ENCODE results near the gene RGSL1. TPM values are rescaled to one million over a fixed set of nuclear protein-coding genes. Genes with fewer than 3 reads are reported as not detected.

Gene RGSL1
- total and polyA plus RNA-seq, 2 of the 8 experiments (the other 6 are each of a cell fraction or from before 2014, with no cell fraction given): not detected

GRCh38 chr1:182444497-182444896 lies 5.4 kb upstream of the RGSL1 start:
- Histone ChIP-seq H2BK5ac (ENCODE audit: low read depth, low read length) (no peak overlapping the region), H3K18ac (ENCODE audit: extremely low read depth, low read length) (no peak overlapping the region), H3K4me2 (ENCODE audit: insufficient read depth in 1 of 2, low read depth in 2 of 2, low read length in 2 of 2) (peak overlapping the region in 1 of 2 experiments; percentile 16; a peak in 1 of 4 replicates), H2AFZ (ENCODE audit: low read length) (peak overlapping the region; percentile 18; the same call in 1 of the 2 replicates), H3K23ac (ENCODE audit: insufficient read length) (no peak overlapping the region), H2BK12ac (ENCODE audit: low read depth, low read length) (no peak overlapping the region), H3K4ac (replicated peaks; ENCODE audit: insufficient read length, low read depth, low read length) (peak overlapping the region; percentile 8), H3K9ac (replicated peaks in 1 of 4; ENCODE audit: extremely low read depth in 1 of 4, low read depth in 3 of 4, low read length in 3 of 4) (no peak overlapping the region), H4K5ac (ENCODE audit: insufficient read length, low read depth, low read length) (no peak overlapping the region), H2BK20ac (ENCODE audit: low read length) (no peak overlapping the region), H4K8ac (ENCODE audit: extremely low read depth, insufficient read depth, low read length) (no peak overlapping the region), H2AK5ac (ENCODE audit: low read depth, low read length) (no peak overlapping the region), H3K56ac (replicated peaks; ENCODE audit: insufficient read length, low read depth, low read length) (no peak overlapping the region), H3K27ac (ENCODE audit: low read depth, low read length) (no peak overlapping the region), H3K36me3 (ENCODE audit: control insufficient read depth in 2 of 4, insufficient read depth in 4 of 4, low read length in 3 of 4) (no peaks in the 10 kb centered on the region), H3K4me1 (replicated peaks in 1 of 4; ENCODE audit: control insufficient read depth in 3 of 4, insufficient read depth in 4 of 4, low read length in 3 of 4) (peaks cover 0 to 8% (median 3%) of the 10 kb centered on the region in 4 experiments; a peak in 4 of 7 replicates), H2BK120ac (replicated peaks; ENCODE audit: low read depth, low read length) (no peak overlapping the region), H4K20me1 (replicated peaks in 1 of 2; ENCODE audit: control insufficient read depth in 1 of 2, insufficient read depth in 2 of 2, low read length in 2 of 2) (no peaks in the 10 kb centered on the region), H3K4me3 (ENCODE audit: extremely low read depth in 1 of 4, insufficient read depth in 2 of 4, low read depth in 3 of 4, low read length in 4 of 4) (no peak overlapping the region; a peak in 1 of 8 replicates), H3K9me3 (ENCODE audit: insufficient read depth in 2 of 2, low read depth in 1 of 2, low read length in 1 of 2) (peaks cover 0 to 11% of the 10 kb centered on the region in 2 experiments; a peak in 2 of 4 replicates), H3K27me3 (replicated peaks in 1 of 4; ENCODE audit: control insufficient read depth in 3 of 4, extremely low read depth in 1 of 4, insufficient read depth in 3 of 4, low read length in 3 of 4) (no peaks in the 10 kb centered on the region), H3K14ac (ENCODE audit: insufficient read length) (no peak overlapping the region), H4K91ac (replicated peaks; ENCODE audit: insufficient read length, low read length) (no peak overlapping the region), H2BK15ac (ENCODE audit: low read length) (no peak overlapping the region), H3K79me2 (ENCODE audit: control insufficient read depth in 1 of 2, insufficient read depth in 2 of 2, low read length in 2 of 2) (no peaks in the 10 kb centered on the region), H3K23me2 (ENCODE audit: low read depth, low read length) (no peaks in the 10 kb centered on the region), H3K79me1 (ENCODE audit: low read depth, low read length) (no peaks in the 10 kb centered on the region)
- CTCF ChIA-PET (ENCODE audit: partially characterized antibody): interaction anchor here (0.6 to 2.9 kb wide), 15 partner anchors 9 to 365 kb away, joined by 3 to 12 read pairs (median 3); partner anchors contain the start of gene TEDDM1
- FAIRE-seq (no peak), DNase-seq (ENCODE audit: low read depth in 1 of 2, low spot score in 2 of 2) (peak in 1 of 2 experiments; percentile 49)
- TF ChIP-seq SP1 (IDR thresholded peaks at IDR 0.05; ENCODE audit: low read depth, low read length): no peak
- peak in 2 of 3 experiments; percentile 31 to 35; a peak in 3 of 4 replicates for TF ChIP-seq CTCF (IDR thresholded peaks at IDR 0.05; ENCODE audit: control extremely low read depth in 1 of 3, insufficient read depth in 1 of 3, low read depth in 1 of 3, low read length in 3 of 3)
- peak; percentile 42 for TF ChIP-seq ASH2L (IDR thresholded peaks at IDR 0.05; ENCODE audit: low read length)
- 83% methylated on average over 4 of the region's 4 CpGs; no CpG with 5 or more reads in 1 of the 2 experiments for WGBS, 2 experiments (ENCODE audit: extremely low coverage in 1 of 2, insufficient coverage in 1 of 2, insufficient read length in 1 of 2, insufficient replicate concordance in 2 of 2, low coverage in 1 of 2, low lambda C conversion rate in 2 of 2, missing lambda C conversion rate in 1 of 2)
- POLR2A ChIA-PET (ENCODE audit: partially characterized antibody): interaction anchor here (0.6 to 0.8 kb wide), 2 partner anchors 148 to 156 kb away, joined by 3 to 4 read pairs; no protein-coding TSS in a partner anchor

Measured in H1 (cell line).